ENCODE results near the gene PHPT1.
"Not testable (repeated sequence)": the region's sequence is repeated elsewhere in the genome, so short reads cannot be mapped to it uniquely, and the experiment has no call there.

Gene PHPT1

DNA sequence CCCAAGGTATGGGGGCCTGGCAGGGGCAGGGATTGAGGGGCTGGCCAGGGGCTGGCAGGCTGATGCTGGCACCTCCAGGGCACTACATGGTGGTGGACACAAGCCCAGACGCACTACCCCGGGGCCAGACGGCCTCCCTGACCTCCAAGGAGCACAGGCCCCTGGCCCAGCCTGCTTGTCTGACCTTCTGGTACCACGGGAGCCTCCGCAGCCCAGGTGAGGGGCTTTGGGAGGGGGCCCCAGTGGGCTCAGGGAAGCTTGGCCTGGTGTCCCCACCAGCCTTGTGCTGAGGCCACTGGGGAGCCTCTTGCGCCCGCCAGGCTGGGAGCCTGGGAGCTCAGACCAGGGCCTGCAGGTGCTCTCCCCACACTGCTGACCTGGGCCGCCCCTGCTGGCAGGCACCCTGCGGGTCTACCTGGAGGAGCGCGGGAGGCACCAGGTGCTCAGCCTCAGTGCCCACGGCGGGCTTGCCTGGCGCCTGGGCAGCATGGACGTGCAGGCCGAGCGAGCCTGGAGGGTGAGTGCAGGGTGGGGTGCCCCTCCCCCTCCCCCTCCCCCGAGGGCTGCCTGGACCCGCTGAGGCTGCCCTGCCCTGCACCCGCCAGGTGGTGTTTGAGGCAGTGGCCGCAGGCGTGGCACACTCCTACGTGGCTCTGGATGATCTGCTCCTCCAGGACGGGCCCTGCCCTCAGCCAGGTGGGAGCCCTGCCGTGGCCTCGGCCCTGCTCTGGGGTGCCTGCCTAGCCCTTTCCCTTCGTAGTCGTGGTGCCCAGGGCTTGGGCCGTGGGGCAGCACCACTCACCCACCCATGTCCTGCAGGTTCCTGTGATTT, 8.6 kb downstream of the PHPT1 start:
- Mint-ChIP-seq H3K36me3 (peaks cover 17% of the 10 kb centered on the region), H3K4me1 (no peaks in the 10 kb centered on the region), H3K9me3 (no peaks in the 10 kb centered on the region), H3K27ac (peak overlapping the region; percentile 50), H3K4me3 (no peak overlapping the region)
- ATAC-seq (no peak), DNase-seq (ENCODE audit: low spot score in 2 of 2) (no peak)

DNA sequence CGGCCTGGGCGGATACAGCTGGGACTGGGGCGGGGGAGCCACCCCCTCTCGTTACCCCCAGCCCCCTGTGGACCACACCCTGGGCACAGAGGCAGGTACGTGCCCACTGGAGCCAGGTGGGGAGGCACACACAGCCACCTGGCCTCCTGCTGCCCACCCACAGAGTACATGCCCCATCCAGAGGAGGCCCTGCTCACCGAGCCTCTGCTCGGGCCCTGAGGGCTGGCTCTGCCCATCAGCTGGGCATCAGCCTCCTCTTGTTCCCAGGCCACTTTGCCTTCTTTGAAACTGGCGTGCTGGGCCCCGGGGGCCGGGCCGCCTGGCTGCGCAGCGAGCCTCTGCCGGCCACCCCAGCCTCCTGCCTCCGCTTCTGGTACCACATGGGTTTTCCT, 9.2 kb downstream of the PHPT1 start:
- H3K36me3 Mint-ChIP-seq, result peaks cover 24% of the 10 kb centered on the region
- no peaks in the 10 kb centered on the region for H3K9me3 Mint-ChIP-seq
- no peak for ATAC-seq
- H3K4me1 Mint-ChIP-seq, result peaks cover 3% of the 10 kb centered on the region
- H3K4me3 Mint-ChIP-seq, result no peak overlapping the region
- DNase-seq (ENCODE audit: low spot score in 2 of 2), result no peak
- no peak overlapping the region for H3K27ac Mint-ChIP-seq

- H3K4me1 Mint-ChIP-seq, result peaks cover 9% of the 10 kb centered on the region
- DNase-seq (ENCODE audit: low spot score in 2 of 2) (no peak), ATAC-seq (no peak)
- H3K9me3 Mint-ChIP-seq, result no peaks in the 10 kb centered on the region
- no peak overlapping the region for H3K4me3 Mint-ChIP-seq
- H3K36me3 Mint-ChIP-seq, result peaks cover 30% of the 10 kb centered on the region
- H3K27ac Mint-ChIP-seq, result no peak overlapping the region
Measured at GRCh38 chr9:136858844-136859757, 9.9 kb downstream of the PHPT1 start.

DNA sequence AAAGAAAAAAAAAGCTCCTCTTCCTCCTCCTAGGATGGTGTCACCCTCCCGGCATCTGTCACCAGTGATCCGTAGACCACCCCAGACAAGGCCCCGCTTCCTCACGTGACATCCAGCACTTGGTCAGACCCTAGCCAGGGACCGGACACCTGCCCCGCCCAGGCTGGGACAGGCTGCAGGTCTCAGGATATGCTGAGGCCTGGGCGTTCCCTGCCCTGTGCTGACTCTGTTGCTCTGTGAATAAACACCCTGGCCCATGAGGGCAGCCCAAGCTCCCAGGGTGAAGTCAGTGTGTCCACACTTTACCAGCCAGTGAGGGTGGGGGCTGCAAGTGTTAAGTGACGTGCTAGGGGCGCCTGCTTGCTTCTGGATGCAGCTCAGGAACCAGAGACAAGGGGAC, 11.3 kb downstream of the PHPT1 start:
- no peak for DNase-seq (ENCODE audit: low spot score in 2 of 2)
- Mint-ChIP-seq H3K36me3 (peaks cover 45% of the 10 kb centered on the region), H3K4me1 (peaks cover 16% of the 10 kb centered on the region), H3K27ac (peak overlapping the region; percentile 71), H3K4me3 (no peak overlapping the region), H3K9me3 (no peaks in the 10 kb centered on the region)
- no peak for ATAC-seq

- H3K4me3 Mint-ChIP-seq, result no peak overlapping the region
- DNase-seq (ENCODE audit: low spot score in 2 of 2) (no peak), ATAC-seq (no peak)
- H3K27ac Mint-ChIP-seq, result peak overlapping the region; percentile 71
- peaks cover 45% of the 10 kb centered on the region for H3K36me3 Mint-ChIP-seq
- no peaks in the 10 kb centered on the region for H3K9me3 Mint-ChIP-seq
- peaks cover 16% of the 10 kb centered on the region for H3K4me1 Mint-ChIP-seq
Measured at GRCh38 chr9:136860933-136861873, 12.0 kb downstream of the PHPT1 start.

GRCh38 chr9:136861874-136862457, 12.8 kb downstream of the PHPT1 start:
- ATAC-seq, result no peak
- peaks cover 45% of the 10 kb centered on the region for H3K36me3 Mint-ChIP-seq
- H3K4me3 Mint-ChIP-seq, result no peak overlapping the region
- no peaks in the 10 kb centered on the region for H3K9me3 Mint-ChIP-seq
- H3K4me1 Mint-ChIP-seq, result peaks cover 16% of the 10 kb centered on the region
- no peak overlapping the region for H3K27ac Mint-ChIP-seq
- no peak for DNase-seq (ENCODE audit: low spot score in 2 of 2)

DNA sequence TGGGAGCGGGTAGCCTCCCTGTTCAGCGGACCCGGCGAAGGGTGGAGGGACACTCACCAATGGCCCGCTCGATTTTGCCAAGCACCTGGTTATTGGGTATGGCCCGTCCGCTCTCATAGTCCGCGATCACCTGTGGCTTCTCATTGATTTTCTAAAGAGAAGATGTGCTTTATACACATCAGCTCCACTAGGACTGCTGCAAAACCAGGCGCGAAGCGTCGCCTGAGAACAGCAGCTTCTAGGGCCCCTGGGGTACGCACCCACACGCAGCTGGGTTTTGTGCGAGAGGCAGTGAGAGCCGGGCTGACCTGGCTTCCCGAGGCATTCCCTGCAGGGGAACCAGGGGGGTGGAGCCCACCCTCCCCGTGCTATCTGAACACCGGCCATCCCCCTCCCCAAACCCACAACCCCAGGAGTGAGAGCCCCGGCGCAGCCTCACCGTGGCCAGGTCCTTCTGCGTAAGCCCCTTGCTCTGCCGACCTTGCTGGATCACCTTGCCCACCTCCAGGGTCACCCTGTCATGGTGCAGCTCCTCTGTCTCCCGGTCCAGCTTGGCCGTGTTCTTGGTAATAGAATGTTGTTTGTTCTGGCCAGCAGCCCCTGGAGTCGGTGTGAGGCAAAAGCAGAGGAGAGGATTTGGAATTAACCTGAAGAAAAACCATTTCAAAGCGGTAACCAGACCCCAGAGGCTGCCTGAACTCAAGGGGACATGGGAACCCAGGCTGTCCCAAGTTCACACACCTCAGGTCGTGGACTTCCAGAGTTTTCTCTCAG, 13.8 kb downstream of the PHPT1 start:
- Mint-ChIP-seq H3K4me1 (peaks cover 16% of the 10 kb centered on the region), H3K9me3 (no peaks in the 10 kb centered on the region), H3K4me3 (no peak overlapping the region), H3K36me3 (peaks cover 45% of the 10 kb centered on the region), H3K27ac (no peak overlapping the region)
- no peak for DNase-seq (ENCODE audit: low spot score in 2 of 2)
- ATAC-seq, result no peak

DNA sequence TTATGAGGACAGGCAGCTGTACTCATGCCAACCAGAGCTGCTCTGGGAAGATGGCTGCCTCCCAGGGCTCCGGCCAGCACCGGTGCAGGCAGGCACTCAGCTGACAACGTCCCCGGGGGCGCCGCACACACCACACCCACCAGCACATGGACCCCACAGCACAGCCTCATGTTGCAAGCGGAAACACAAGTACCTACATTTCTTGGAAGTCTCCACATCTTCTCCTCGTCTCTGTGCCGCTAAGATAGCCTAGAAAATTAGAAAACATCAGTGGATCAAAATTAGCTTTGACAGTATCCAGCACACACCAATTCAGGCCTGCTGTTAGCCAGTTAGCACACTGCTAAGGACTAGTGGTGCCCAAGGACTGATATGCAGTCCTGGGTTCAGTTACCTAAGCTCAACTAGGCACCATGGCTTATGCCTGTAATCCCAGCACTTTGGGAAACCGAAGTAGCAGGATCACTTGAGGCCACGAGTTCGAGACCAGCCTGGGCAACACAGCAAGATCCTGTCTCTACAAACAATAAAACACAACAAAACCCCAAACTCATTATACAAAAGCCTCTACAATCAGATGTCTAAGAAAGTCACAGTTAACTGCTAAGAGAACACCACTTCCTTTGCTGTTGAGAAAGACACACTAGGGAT, 14.5 kb downstream of the PHPT1 start:
- Mint-ChIP-seq H3K27ac (no peak overlapping the region), H3K4me3 (no peak overlapping the region), H3K9me3 (no peaks in the 10 kb centered on the region), H3K4me1 (peaks cover 16% of the 10 kb centered on the region), H3K36me3 (peaks cover 45% of the 10 kb centered on the region)
- no peak for ATAC-seq
- DNase-seq (ENCODE audit: low spot score in 2 of 2), result no peak

DNA sequence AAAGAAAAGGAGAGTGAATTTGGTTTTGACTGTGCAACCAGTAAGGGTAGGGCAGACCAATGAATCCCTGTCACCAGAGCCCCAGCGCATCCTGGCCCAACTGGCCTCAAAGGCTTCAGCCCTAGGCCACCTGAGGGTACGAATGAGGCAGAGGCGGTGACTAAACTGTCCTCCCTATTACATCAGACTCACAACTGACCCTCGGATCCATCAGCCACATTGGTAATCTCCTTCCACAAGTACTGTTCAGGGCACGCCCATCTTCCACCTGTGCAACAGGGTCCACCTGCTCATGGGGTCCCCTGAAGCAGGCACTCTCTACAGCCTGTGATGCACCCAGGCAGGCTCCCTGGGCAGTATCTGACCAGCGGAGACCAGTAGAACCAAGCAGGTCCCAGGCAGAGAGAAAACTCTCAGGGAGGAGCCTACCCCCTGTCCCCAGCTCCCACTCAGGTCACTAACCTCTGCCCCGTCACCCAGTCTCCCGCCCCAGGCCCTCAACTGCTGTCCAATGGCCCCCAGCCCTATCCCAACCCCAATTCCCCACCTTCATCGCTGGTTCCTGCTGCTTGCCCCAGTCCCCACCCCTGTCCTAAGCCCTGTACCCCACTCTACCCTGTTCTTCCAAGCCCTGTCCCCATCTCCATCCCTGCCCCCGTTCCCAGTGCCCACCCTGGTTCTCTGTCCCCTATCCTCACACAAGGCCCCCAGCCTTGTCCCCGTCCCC, 16.0 kb downstream of the PHPT1 start:
- Mint-ChIP-seq H3K9me3 (no peaks in the 10 kb centered on the region), H3K4me1 (peaks cover 16% of the 10 kb centered on the region), H3K27ac (peak overlapping the region; percentile 94), H3K36me3 (peaks cover 45% of the 10 kb centered on the region), H3K4me3 (peak overlapping the region; percentile 78)
- ATAC-seq (no peak), DNase-seq (ENCODE audit: low spot score in 2 of 2) (no peak)

DNA sequence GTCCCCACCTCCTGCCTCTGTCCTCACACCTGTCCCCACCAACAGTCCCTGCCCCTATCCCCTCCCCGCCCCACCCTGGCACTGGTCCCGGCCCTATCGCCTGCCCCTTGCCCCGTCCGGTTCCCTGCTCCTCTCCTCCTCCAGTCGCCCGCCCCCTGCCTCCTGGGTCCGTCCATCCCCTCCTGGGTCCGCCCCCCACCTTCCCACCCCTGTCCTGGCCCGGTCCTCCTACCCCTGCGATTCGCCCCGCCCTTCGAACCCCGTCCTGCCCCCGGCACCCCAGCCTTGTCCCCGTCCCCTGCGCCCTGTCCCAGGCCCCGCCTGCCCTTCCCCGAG, 16.5 kb downstream of the PHPT1 start:
- H3K36me3 Mint-ChIP-seq, result peaks cover 45% of the 10 kb centered on the region
- H3K4me1 Mint-ChIP-seq, result peaks cover 16% of the 10 kb centered on the region
- H3K27ac Mint-ChIP-seq, result peak overlapping the region; percentile 94
- no peaks in the 10 kb centered on the region for H3K9me3 Mint-ChIP-seq
- H3K4me3 Mint-ChIP-seq, result peak overlapping the region; percentile 78
- ATAC-seq (peak; percentile 22), DNase-seq (ENCODE audit: low spot score in 2 of 2) (no peak)

DNA sequence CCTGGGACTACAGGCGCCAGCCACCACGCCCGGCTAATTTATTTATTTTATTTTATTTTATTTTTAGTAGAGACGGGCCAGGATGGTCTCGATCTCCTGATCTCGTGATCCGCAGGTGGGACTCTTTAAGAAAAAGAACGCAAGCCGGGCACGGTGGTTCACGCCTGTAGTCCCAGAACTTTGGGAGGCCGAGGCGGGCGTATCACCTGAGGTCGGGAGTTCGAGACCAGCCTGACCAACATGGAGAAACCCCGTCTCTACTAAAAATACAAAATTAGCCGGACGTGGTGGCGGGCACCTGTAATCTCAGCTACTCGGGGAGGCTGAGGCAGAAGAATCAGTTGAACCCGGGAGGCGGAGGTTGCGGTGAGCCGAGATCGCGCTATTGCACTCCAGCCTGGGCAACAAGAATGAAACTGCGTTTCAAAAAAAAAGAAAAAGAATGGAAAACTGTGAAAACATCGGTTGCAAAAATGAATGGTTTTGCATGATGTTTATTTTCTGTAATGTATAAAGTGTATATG, 17.8 kb downstream of the PHPT1 start:
- peaks cover 36% of the 10 kb centered on the region for H3K36me3 Mint-ChIP-seq
- not testable (repeated sequence) for H3K9me3 Mint-ChIP-seq; H3K27ac Mint-ChIP-seq; ATAC-seq; DNase-seq (ENCODE audit: low spot score in 2 of 2)
- peak overlapping the region; percentile 78 for H3K4me3 Mint-ChIP-seq
- peaks cover 16% of the 10 kb centered on the region for H3K4me1 Mint-ChIP-seq

DNA sequence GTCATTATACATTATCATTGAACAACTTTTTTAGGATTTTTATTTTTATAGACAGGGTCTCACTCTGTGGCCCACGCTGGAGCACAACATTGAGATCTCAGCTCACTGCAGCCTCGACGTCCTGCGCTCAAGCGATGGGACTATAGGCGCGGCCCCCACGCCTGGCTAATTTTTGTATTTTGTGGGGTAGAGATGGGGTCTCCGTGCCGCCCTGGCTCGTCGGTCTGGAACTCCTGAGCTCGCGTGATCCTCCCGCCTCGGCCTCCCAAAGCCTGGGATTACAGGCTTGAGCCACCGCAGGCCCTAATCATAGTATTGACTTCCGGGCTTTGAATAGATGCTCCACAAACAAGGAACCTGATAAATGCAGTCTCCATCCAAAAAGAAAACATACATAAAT, 18.3 kb downstream of the PHPT1 start:
- Mint-ChIP-seq H3K27ac (no peak overlapping the region), H3K4me3 (peak overlapping the region; percentile 78), H3K4me1 (peaks cover 16% of the 10 kb centered on the region), H3K9me3 (no peaks in the 10 kb centered on the region), H3K36me3 (peaks cover 30% of the 10 kb centered on the region)
- DNase-seq (ENCODE audit: low spot score in 2 of 2) (no peak), ATAC-seq (no peak)

GRCh38 chr9:136867917-136868316, 18.7 kb downstream of the PHPT1 start:
- H3K36me3 Mint-ChIP-seq, result peaks cover 26% of the 10 kb centered on the region

More at GRCh38 chr9:136867917-136868316, 18.7 kb downstream of the PHPT1 start:
- peak overlapping the region; percentile 78 for H3K4me3 Mint-ChIP-seq
- no peak for DNase-seq (ENCODE audit: low spot score in 2 of 2)
- peaks cover 16% of the 10 kb centered on the region for H3K4me1 Mint-ChIP-seq
- H3K27ac Mint-ChIP-seq, result no peak overlapping the region
- H3K9me3 Mint-ChIP-seq, result peaks cover 2% of the 10 kb centered on the region
- ATAC-seq, result no peak
